M059J (cell line): ENCODE results near the gene ESR2. TPM values are rescaled to one million over a fixed set of nuclear protein-coding genes. Genes with fewer than 3 reads are reported as not detected.
"Not testable (repeated sequence)": the region's sequence is repeated elsewhere in the genome, so short reads cannot be mapped to it uniquely, and the experiment has no call there.

Experiments used
- DNase-seq: peaks from one replicate; pipeline ENCODE4 v3.0.0-alpha.2; 2012; ENCODE audit warnings: low read depth
- total RNA-seq: library from RNA; depleted of rRNA; stranded (reverse); fragments of >200 nt; shearing (Covaris generic); gene quantifications from 2 replicates; pipeline ENCODE4 v1.2.3, GENCODE V29; 2014; rRNA removed

Gene ESR2
- total RNA-seq, result not detected in 2 replicates

GRCh38 chr14:64293976-64294671 is at the start of gene ESR2:
Gene ESR2, minus strand, starts transcription at chr14:64294371. Its CDS starts 11,386 bp downstream, at chr14:64282985.
- peak; percentile 24 for DNase-seq

GRCh38 chr14:64340560-64341196 is 46.5 kb upstream of the ESR2 start:
- DNase-seq, result no peak

GRCh38 chr14:64338616-64339316 is 44.6 kb upstream of the ESR2 start:
- DNase-seq, result peak; percentile 99

GRCh38 chr14:64337888-64338615 is 43.9 kb upstream of the ESR2 start:
- peak; percentile 77 for DNase-seq

- no peak for DNase-seq
Observed at GRCh38 chr14:64329149-64329548, 35.0 kb upstream of the ESR2 start.

- DNase-seq, result no peak
Observed at GRCh38 chr14:64326502-64326901, 32.3 kb upstream of the ESR2 start.

- DNase-seq, result peak; percentile 60
Observed at GRCh38 chr14:64324895-64325294, 30.7 kb upstream of the ESR2 start.

- no peak for DNase-seq
Observed at GRCh38 chr14:64324461-64324860, 30.3 kb upstream of the ESR2 start.

GRCh38 chr14:64320362-64320761 is 26.2 kb upstream of the ESR2 start:
- not testable (repeated sequence) for DNase-seq

GRCh38 chr14:64318695-64319094 is 24.5 kb upstream of the ESR2 start:
- not testable (repeated sequence) for DNase-seq

GRCh38 chr14:64303471-64303917 is 9.3 kb upstream of the ESR2 start:
- DNase-seq, result peak; percentile 68

- no peak for DNase-seq
Observed at GRCh38 chr14:64298773-64299172, 4.6 kb upstream of the ESR2 start.

GRCh38 chr14:64296561-64296960 is 2.4 kb upstream of the ESR2 start:
- peak; percentile 55 for DNase-seq

- peak; percentile 56 for DNase-seq
Observed at GRCh38 chr14:64294672-64295413, 672 bp upstream of the ESR2 start.

GRCh38 chr14:64292197-64292596 is 2.0 kb downstream of the ESR2 start:
- DNase-seq, result no peak

GRCh38 chr14:64289571-64289970 is 4.6 kb downstream of the ESR2 start:
- DNase-seq, result no peak

GRCh38 chr14:64281805-64282204 is 12.4 kb downstream of the ESR2 start:
- no peak for DNase-seq

- DNase-seq, result peak; percentile 53
Observed at GRCh38 chr14:64279704-64280668, 14.2 kb downstream of the ESR2 start.

- no peak for DNase-seq
Observed at GRCh38 chr14:64278458-64278857, 15.7 kb downstream of the ESR2 start.

- no peak for DNase-seq
Observed at GRCh38 chr14:64272019-64272418, 22.2 kb downstream of the ESR2 start.
